WTC11 (cell line): Measurements from ENCODE around the gene USP13. TPM values are rescaled to one million over a fixed set of nuclear protein-coding genes. Genes with fewer than 3 reads are reported as not detected.

Source experiments
- ATAC-seq: fragments of 200-7000 bp; cut with Tn5 transposase; 2 replicates; pipeline ENCODE4 v1.10.0; 2021; ENCODE audit warnings: mild to moderate bottlenecking, moderate library complexity
- CTCF ChIA-PET: fragments of 300-600 bp; sonication (Branson Sonifier 250); formaldehyde crosslinking; loops from one replicate; lab custom pipeline; 2021; ENCODE audit warnings: antibody characterized with exemption; lab: Charles Lee
- POLR2A ChIA-PET: fragments of 350-600 bp; sonication (Branson Sonifier 250); formaldehyde crosslinking; loops from one replicate; lab custom pipeline; 2021; ENCODE audit warnings: antibody characterized with exemption; lab: Charles Lee
- DNase-seq: peaks from one replicate; pipeline ENCODE4 v3.0.0; 2021; ENCODE audit warnings: low spot score
- H3K27ac Mint-ChIP-seq: 2 replicates; pipeline ENCODE4 v1.8.0; 2021; ENCODE audit warnings: mixed read lengths
- H3K27me3 Mint-ChIP-seq: 2 replicates; pipeline ENCODE4 v1.8.0; 2021; ENCODE audit warnings: low read depth, mild to moderate bottlenecking, moderate library complexity, mixed read lengths
- H3K36me3 Mint-ChIP-seq: 2 replicates; pipeline ENCODE4 v1.8.0; 2021; ENCODE audit warnings: mixed read lengths
- H3K4me1 Mint-ChIP-seq: 2 replicates; pipeline ENCODE4 v1.8.0; 2022; ENCODE audit warnings: mixed read lengths
- H3K4me3 Mint-ChIP-seq: 2 replicates; pipeline ENCODE4 v1.8.0; 2021; ENCODE audit warnings: mild to moderate bottlenecking, moderate library complexity, mixed read lengths
- H3K9me3 Mint-ChIP-seq: 2 replicates; pipeline ENCODE4 v1.8.0; 2021; ENCODE audit warnings: mixed read lengths
- AFF4 ChIP-seq: sonication (generic); formaldehyde crosslinking; IDR thresholded peaks from 2 replicates; pipeline ENCODE4 v1.8.1; 2023; ENCODE audit warnings: mild to moderate bottlenecking, missing genetic modification reagents, borderline replicate concordance
- AR ChIP-seq: fragments of 250-450 bp; sonication (Bioruptor Pico); IDR thresholded peaks from 2 replicates; pipeline ENCODE4 v1.9.0; 2021; ENCODE audit warnings: mild to moderate bottlenecking
- E2F4 ChIP-seq: sonication (generic); formaldehyde crosslinking; IDR thresholded peaks from 2 replicates; pipeline ENCODE4 v1.8.1; 2022; ENCODE audit warnings: low read depth, mild to moderate bottlenecking, moderate library complexity, missing genetic modification reagents, borderline replicate concordance
- E2F5 ChIP-seq: sonication (generic); formaldehyde crosslinking; IDR thresholded peaks from 2 replicates; pipeline ENCODE4 v1.8.1; 2022; ENCODE audit warnings: mild to moderate bottlenecking, moderate library complexity, missing genetic modification reagents
- ETV6 ChIP-seq: sonication (generic); formaldehyde crosslinking; IDR thresholded peaks from 2 replicates; pipeline ENCODE4 v1.8.1; 2022; ENCODE audit warnings: mild to moderate bottlenecking, missing genetic modification reagents
- HMGA2 ChIP-seq: fragments of 250-450 bp; sonication (Bioruptor Pico); IDR thresholded peaks from 2 replicates; pipeline ENCODE4 v1.4.0; 2021; ENCODE audit warnings: mild to moderate bottlenecking, moderate library complexity
- MLX ChIP-seq: sonication (generic); formaldehyde crosslinking; IDR thresholded peaks from 2 replicates; pipeline ENCODE4 v1.8.1; 2023; ENCODE audit warnings: mild to moderate bottlenecking, missing genetic modification reagents, moderate library complexity
- NR1H2 ChIP-seq: sonication (generic); formaldehyde crosslinking; IDR thresholded peaks from 2 replicates; pipeline ENCODE4 v1.9.0; 2021; ENCODE audit warnings: mild to moderate bottlenecking, moderate library complexity, missing genetic modification reagents
- SMAD3 ChIP-seq: sonication (generic); formaldehyde crosslinking; IDR thresholded peaks from 2 replicates; pipeline ENCODE4 v1.8.0; 2022; ENCODE audit warnings: missing genetic modification reagents, mild to moderate bottlenecking, borderline replicate concordance
- STAT6 ChIP-seq: sonication (generic); formaldehyde crosslinking; conservative IDR thresholded peaks from 2 replicates; pipeline ENCODE4 v1.8.1; 2023; ENCODE audit warnings: mild to moderate bottlenecking, low read depth, missing genetic modification reagents, moderate library complexity
- USF1 ChIP-seq: sonication (generic); formaldehyde crosslinking; IDR thresholded peaks from 2 replicates; pipeline ENCODE4 v1.8.0; 2022; ENCODE audit warnings: mild to moderate bottlenecking, missing genetic modification reagents
- USF2 ChIP-seq: sonication (generic); formaldehyde crosslinking; IDR thresholded peaks from 2 replicates; pipeline ENCODE4 v1.8.1; 2023; ENCODE audit warnings: mild to moderate bottlenecking, missing genetic modification reagents, moderate library complexity
- ZNF281 ChIP-seq: sonication (generic); formaldehyde crosslinking; IDR thresholded peaks from 2 replicates; pipeline ENCODE4 v1.8.0; 2023; ENCODE audit warnings: mild to moderate bottlenecking, missing genetic modification reagents
- ZNF512 ChIP-seq: sonication (generic); formaldehyde crosslinking; IDR thresholded peaks from 2 replicates; pipeline ENCODE4 v1.8.1; 2022; ENCODE audit warnings: missing genetic modification reagents, borderline replicate concordance
- total RNA-seq: library from RNA; stranded (reverse); gene quantifications from 3 replicates; pipeline ENCODE4 v1.2.3, GENCODE V29; 2021

The USP13 gene
- total RNA-seq, 1 experiment from 2014 or later = 26.8 TPM

GRCh38 chr3:179833294-179833693 is 180.5 kb downstream of the USP13 start (continued):
- TF ChIP-seq STAT6 (CRISPR knock-in tag) (no peak), USF2 (CRISPR knock-in tag) (no peak), AFF4 (CRISPR knock-in tag) (no peak)

- Mint-ChIP-seq H3K4me1 (peaks cover 26% of the 10 kb centered on the region), H3K9me3 (no peaks in the 10 kb centered on the region), H3K36me3 (no peaks in the 10 kb centered on the region), H3K27ac (no peak overlapping the region), H3K4me3 (no peak overlapping the region), H3K27me3 (no peaks in the 10 kb centered on the region; the same call in 1 of the 2 replicates)
- POLR2A ChIA-PET = no interaction called here
- ATAC-seq (peak; percentile 47; the same call in 1 of the 2 replicates), DNase-seq (no peak)
- CTCF ChIA-PET = no interaction called here
- TF ChIP-seq NR1H2 (CRISPR knock-in tag) (no peak), SMAD3 (CRISPR knock-in tag) (no peak), MLX (CRISPR knock-in tag) (no peak), ZNF281 (CRISPR knock-in tag) (no peak), HMGA2 (CRISPR knock-in tag) (no peak), USF1 (CRISPR knock-in tag) (no peak), ETV6 (CRISPR knock-in tag) (no peak), E2F4 (CRISPR knock-in tag) (no peak), ZNF512 (CRISPR knock-in tag) (no peak), AR (CRISPR knock-in tag) (no peak), E2F5 (CRISPR knock-in tag) (no peak), USF2 (CRISPR knock-in tag) (no peak)
Observed at GRCh38 chr3:179837374-179837773, 184.5 kb downstream of the USP13 start.
